NCI-H2081 treated with DMSO at 0.1 percent for 48 hours (cell line): ENCODE data around the gene CDKN2D.
"Not testable (repeated sequence)": the region's sequence is repeated elsewhere in the genome, so short reads cannot be mapped to it uniquely, and the experiment has no call there.

Experiments
- DNase-seq: peaks from one replicate; lab custom pipeline; 2025; lab: John Stamatoyannopoulos, UW

CDKN2D gene

GRCh38 chr19:10580979-10581631 lies 12.3 kb upstream of the CDKN2D start:
- peak; percentile 43 for DNase-seq

- no peak for DNase-seq
Measured at GRCh38 chr19:10577951-10578350, 9.2 kb upstream of the CDKN2D start.

- DNase-seq: no peak
Measured at GRCh38 chr19:10575011-10575716, 6.4 kb upstream of the CDKN2D start.

- DNase-seq: no peak
Measured at GRCh38 chr19:10574462-10574861, 5.7 kb upstream of the CDKN2D start.

- not testable (repeated sequence) for DNase-seq
Measured at GRCh38 chr19:10573793-10574192, 5.0 kb upstream of the CDKN2D start.

- no peak for DNase-seq
Measured at GRCh38 chr19:10568062-10568825, 535 bp downstream of the CDKN2D start.

- no peak for DNase-seq
Measured at GRCh38 chr19:10567656-10568055, 1.1 kb downstream of the CDKN2D start.

- DNase-seq: no peak
Measured at GRCh38 chr19:10566658-10567410, 1.9 kb downstream of the CDKN2D start.

GRCh38 chr19:10566408-10566657 lies 2.4 kb downstream of the CDKN2D start:
- no peak for DNase-seq

GRCh38 chr19:10565567-10566407 lies 3.0 kb downstream of the CDKN2D start, which contains the start of gene KRI1:
TSS of gene KRI1 (minus strand) at chr19:10566010. CDS start at chr19:10565999, 11 bp downstream.
- peak; percentile 82 for DNase-seq

- DNase-seq: no peak
Measured at GRCh38 chr19:10565028-10565566, 3.7 kb downstream of the CDKN2D start.

GRCh38 chr19:10562609-10563008 lies 6.2 kb downstream of the CDKN2D start:
- DNase-seq: no peak

GRCh38 chr19:10560154-10560553 lies 8.6 kb downstream of the CDKN2D start:
- DNase-seq: no peak

- no peak for DNase-seq
Measured at GRCh38 chr19:10557603-10558197, 11.1 kb downstream of the CDKN2D start.

- no peak for DNase-seq
Measured at GRCh38 chr19:10555610-10555973, 13.2 kb downstream of the CDKN2D start.

- DNase-seq: no peak
Measured at GRCh38 chr19:10554760-10555609, 13.8 kb downstream of the CDKN2D start.

GRCh38 chr19:10553943-10554381 lies 14.8 kb downstream of the CDKN2D start:
- no peak for DNase-seq

- DNase-seq: no peak
Measured at GRCh38 chr19:10553087-10553667, 15.6 kb downstream of the CDKN2D start.

- no peak for DNase-seq
Measured at GRCh38 chr19:10552510-10553053, 16.2 kb downstream of the CDKN2D start.
